Cerebellar cortex (tissue), 1 donor: Measurements from ENCODE around the gene ITPR2.
"Not testable (repeated sequence)": the region's sequence is repeated elsewhere in the genome, so short reads cannot be mapped to it uniquely, and the experiment has no call there.

Experiments used
- DNase-seq: peaks from one replicate; pipeline ENCODE4 v3.0.0-alpha.2; 2015; ENCODE audit warnings: low spot score

Gene ITPR2

GRCh38 chr12:26848156-26848825, 15.3 kb upstream of the ITPR2 start:
- no peak for DNase-seq

- no peak for DNase-seq
Measured at GRCh38 chr12:26847431-26847830, 14.4 kb upstream of the ITPR2 start.

- no peak for DNase-seq
Measured at GRCh38 chr12:26846416-26846815, 13.4 kb upstream of the ITPR2 start.

GRCh38 chr12:26845984-26846383, 13.0 kb upstream of the ITPR2 start:
- no peak for DNase-seq

GRCh38 chr12:26845057-26845666, 12.2 kb upstream of the ITPR2 start:
- DNase-seq = peak; percentile 45

GRCh38 chr12:26843311-26843710, 10.3 kb upstream of the ITPR2 start:
- no peak for DNase-seq

GRCh38 chr12:26841085-26841484, 8.1 kb upstream of the ITPR2 start:
- DNase-seq = no peak

GRCh38 chr12:26839512-26839911, 6.5 kb upstream of the ITPR2 start:
- no peak for DNase-seq

GRCh38 chr12:26838888-26839416, 6.0 kb upstream of the ITPR2 start:
- no peak for DNase-seq

- no peak for DNase-seq
Measured at GRCh38 chr12:26836201-26836600, 3.2 kb upstream of the ITPR2 start.

GRCh38 chr12:26834503-26835060, 1.6 kb upstream of the ITPR2 start:
- not testable (repeated sequence) for DNase-seq

- DNase-seq = peak; percentile 64
Measured at GRCh38 chr12:26833743-26834490, 923 bp upstream of the ITPR2 start.

GRCh38 chr12:26831951-26832821, 808 bp downstream of the ITPR2 start:
- peak; percentile 62 for DNase-seq

- no peak for DNase-seq
Measured at GRCh38 chr12:26830783-26831551, 2.0 kb downstream of the ITPR2 start.

- no peak for DNase-seq
Measured at GRCh38 chr12:26830363-26830762, 2.6 kb downstream of the ITPR2 start.

GRCh38 chr12:26828280-26829073, 4.5 kb downstream of the ITPR2 start:
- DNase-seq = no peak

GRCh38 chr12:26826437-26826836, 6.6 kb downstream of the ITPR2 start:
- DNase-seq = no peak

GRCh38 chr12:26825459-26826016, 7.5 kb downstream of the ITPR2 start:
- DNase-seq = no peak

- no peak for DNase-seq
Measured at GRCh38 chr12:26823390-26823789, 9.6 kb downstream of the ITPR2 start.

GRCh38 chr12:26822026-26822425, 11.0 kb downstream of the ITPR2 start:
- DNase-seq = no peak
